Measurements from ENCODE around the gene SETD2.
A peak's percentile ranks its signal among the peaks of the same experiment; 100 is the strongest.

SETD2 gene

GRCh38 chr3:46979958-46980497 is 183.9 kb downstream of the SETD2 start:
- DNase-seq = no peak

- DNase-seq = peak; percentile 94 to 96
Observed at GRCh38 chr3:46978985-46979944, 184.6 kb downstream of the SETD2 start, which contains the start of gene NBEAL2. NBEAL2 (plus strand) TSS chr3:46979666; CDS start chr3:46979862, 196 bp downstream.

GRCh38 chr3:46978381-46978780 is 185.5 kb downstream of the SETD2 start:
- DNase-seq = no peak

DNA sequence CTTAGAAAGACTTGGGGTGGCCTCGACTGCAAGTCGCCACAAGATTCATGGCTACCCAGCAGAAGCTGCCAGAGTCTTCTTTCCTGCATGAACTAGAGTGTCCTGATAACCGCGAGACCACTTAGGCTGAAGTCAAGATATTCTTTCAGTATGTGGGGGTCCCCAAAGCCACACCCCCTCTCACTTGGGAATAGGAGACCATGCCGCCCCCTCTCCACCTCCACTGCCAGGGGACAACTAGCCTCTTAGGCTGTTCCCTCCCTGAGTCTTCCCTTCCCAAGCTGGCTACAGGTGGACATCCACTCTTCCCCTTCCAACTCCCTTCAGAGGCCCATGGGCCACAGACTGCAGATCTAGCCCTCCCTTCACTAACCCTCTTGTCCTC is 186.1 kb downstream of the SETD2 start:
- DNase-seq = no peak

DNA sequence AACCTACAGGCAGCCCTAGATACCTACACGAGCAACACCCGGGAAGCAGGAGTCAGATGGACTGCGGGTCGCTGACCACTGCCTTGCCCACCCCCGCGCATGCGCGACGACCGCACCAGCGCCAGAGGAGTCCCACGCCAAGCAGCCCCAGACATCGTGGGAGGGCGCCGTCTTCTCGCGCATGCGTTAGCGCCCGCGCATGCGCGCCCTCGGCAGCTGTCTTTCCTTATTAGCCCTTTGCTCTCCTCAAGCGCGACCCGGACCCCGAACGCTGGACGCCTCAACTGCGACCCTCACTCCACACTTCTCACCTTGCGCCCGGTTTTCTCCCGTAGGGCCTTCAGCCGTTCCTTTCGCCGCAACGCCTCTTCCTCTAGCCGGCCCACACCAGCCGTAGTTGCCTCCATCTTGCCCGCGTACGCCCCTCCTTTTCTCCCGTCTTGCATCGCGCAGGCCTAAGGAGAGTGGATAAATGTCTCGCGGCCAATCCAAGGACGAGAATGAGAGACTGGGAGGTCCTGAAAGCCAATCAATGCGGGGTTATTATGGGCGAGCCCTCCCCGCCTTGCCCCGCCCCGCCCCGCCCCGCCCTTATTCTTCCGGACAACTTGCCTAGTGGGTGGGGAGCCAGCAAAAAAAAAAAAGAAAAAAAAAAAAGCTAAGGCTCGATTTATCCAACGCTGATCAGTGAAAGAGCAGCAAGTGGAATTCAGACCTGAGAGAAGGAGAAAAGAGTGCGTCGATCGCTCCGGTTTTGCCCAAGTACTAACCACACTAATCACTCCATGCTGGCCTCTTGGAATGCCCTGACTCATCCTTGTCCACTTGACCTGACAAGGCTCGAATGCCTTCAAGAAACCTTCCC is 187.4 kb downstream of the SETD2 start, which contains the start of gene CCDC12:
TSS of gene CCDC12 (minus strand) at position 420 of the 865 bp plus-strand sequence. CDS start at position 407, 13 bp downstream.
- peak; percentile 91 to 95 for DNase-seq

DNA sequence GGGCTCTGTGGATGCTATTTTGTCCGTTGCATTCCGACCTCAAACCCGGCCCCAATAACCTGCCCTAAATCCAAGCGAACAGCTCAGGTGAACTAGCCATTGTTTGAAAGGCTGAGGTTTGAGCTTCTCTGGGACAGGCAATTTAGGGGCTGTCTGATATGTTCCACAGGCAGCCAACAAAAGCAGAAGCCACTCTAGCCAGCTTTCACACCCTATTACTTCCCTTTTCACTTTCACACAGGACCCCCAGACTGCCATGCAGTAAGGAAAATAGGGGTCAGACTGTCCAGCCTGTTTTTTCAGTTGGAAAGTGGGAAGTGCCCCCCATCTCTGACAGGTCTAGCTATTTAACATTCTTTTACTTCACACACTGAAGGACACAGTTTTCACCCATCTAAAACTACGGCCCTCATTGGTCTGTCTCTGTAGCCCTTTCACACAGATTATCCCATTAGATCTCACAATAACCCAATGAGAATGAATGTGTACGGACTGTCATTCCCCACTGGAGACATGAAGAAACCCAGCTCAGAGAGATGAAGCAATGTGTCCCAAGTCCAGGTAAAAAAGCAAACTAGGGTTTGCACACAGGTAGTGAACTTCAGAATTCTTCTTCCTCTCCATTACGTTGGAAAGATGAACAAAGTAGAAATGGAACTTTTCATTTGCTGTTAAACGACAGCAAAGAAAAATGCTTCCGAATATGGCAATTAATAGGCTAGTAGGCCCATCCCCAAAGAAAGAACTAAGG is 189.3 kb downstream of the SETD2 start:
- DNase-seq = no peak

- no peak for DNase-seq
Observed at GRCh38 chr3:46972396-46972795, 191.5 kb downstream of the SETD2 start.

GRCh38 chr3:46971742-46972141 is 192.2 kb downstream of the SETD2 start:
- no peak for DNase-seq

DNA sequence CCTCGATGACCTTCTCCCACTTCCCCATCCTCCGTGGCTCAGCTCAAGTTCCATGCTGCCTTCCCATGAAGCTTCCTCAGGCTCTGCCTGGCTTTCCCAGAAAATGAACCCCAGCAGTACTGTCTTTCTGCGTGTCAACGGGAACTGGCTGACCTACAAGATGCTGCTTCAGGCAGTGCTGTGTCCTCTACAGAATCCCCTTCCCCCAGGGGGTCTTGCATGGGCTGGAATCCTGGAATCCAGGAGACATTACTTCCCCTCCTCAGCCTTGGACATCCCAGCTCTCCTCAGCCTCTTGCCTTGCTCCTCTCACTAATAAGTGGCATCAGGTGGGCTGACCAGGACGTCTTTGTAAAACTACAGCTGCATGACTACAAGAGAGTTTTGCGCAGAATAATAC is 192.8 kb downstream of the SETD2 start:
- no peak for DNase-seq

DNA sequence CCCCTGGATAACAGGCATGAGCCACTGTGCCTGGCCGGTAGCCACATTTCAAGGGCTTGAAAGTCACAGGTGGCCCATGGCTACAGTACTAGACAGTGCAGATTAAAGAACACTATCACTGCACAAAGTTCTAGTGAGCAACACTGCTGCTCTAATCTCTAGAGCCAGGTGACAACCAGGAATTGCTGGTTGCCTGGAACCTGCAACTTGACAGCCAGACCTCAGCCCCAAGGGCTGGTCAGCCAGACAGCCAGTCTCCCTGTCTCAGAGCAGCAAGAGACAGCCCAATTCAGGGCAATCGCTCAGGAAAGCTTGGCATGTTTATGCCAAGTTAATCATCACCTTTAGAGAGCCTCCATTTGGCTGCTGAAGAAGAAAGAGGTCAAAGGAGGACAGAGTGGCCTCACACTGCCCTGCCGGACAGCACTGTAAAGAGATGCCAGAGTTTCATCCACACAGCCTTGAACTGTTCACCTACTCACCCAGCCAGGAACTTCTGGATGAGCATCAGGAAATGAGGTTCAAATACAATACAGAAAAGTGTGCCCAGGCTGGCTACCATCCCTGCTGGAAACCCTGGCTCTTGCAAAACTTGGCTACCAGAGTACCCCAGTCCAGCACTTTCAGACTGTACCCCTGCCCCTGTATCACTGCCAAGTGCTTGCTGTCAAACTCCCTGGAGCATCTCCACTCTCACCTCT is 193.4 kb downstream of the SETD2 start:
- no peak for DNase-seq

DNA sequence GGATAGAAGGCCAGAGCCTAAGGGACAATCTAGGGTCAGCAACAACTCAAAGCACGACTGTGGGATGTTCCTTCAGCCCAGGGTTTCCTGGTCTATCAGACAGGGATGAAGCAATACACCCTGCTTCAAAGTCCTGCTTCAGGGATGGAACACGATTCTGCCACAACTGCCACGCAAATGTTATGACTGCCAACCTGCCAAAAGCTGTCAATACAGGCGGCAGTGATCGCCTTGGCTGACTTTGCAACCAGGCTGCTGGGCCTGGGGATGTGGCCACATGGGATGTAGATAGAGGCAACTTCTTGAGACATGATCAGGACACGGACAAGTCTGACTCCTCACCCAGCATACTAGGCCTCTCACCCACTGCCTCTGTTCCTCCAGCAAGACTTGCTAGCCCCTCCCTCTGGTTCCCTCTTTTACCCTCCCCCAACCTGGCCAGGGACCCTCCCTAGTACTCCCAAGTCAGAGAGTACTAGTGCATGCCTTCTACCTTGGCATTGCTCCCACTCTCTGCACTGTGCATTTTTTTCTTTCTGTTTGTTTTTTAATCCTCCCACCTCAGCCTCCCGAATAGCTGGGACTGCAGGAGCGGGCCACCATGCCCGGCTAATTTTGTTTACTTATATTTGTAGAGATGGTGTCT is 195.0 kb downstream of the SETD2 start:
- no peak for DNase-seq

DNA sequence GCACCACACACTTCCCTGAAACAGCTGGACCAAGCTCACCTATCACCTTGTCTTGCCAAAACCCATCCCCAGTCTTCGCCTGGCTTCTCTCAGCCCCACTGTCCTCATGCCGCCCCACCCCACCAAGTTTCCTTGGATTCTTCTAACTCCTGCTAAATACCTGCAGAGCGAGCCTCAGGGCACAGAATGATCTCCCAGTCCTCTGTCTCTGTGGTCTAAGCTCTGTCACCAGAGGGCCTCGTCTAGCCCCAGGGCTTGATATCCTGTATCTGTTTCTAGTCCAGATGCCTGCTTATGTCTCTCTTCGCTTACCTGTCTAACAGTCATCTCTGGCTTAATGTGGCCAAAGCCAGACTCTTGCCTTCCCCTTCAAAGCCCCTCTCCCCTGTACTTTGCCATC is 197.1 kb downstream of the SETD2 start:
- no peak for DNase-seq

Data from activated CD4-positive, alpha-beta T cell treated with anti-CD3 and anti-CD28 coated beads for 4 hours (primary cell).